Karpas-422 (cell line): Measurements from ENCODE around the gene PDE8B. TPM values are rescaled to one million over a fixed set of nuclear protein-coding genes. Genes with fewer than 3 reads are reported as not detected.
A peak's percentile ranks its signal among the peaks of the same experiment; 100 is the strongest.

Source experiments
- DNase-seq: peaks from one replicate; pipeline ENCODE4 v3.0.0-alpha.2; 2015
- H2AFZ ChIP-seq: fragments of 200-600 bp; sonication (generic); 2 replicates; pipeline ENCODE4 v1.6.1; 2014; ENCODE audit warnings: antibody characterized with exemption, low read length, mixed read lengths
- H3K27ac ChIP-seq: fragments of 200-600 bp; sonication (generic); 2 replicates; pipeline ENCODE4 v1.5.1; 2014; ENCODE audit warnings: mild to moderate bottlenecking, low read length, moderate library complexity
- H3K27me3 ChIP-seq: fragments of 200-600 bp; sonication (generic); 2 replicates; pipeline ENCODE4 v1.6.1; 2014; ENCODE audit warnings: low read length, mixed read lengths
- H3K36me3 ChIP-seq: fragments of 200-600 bp; sonication (generic); 2 replicates; pipeline ENCODE4 v1.6.1; 2014; ENCODE audit warnings: low read length, mixed read lengths; ENCODE audit not compliant: insufficient read depth
- H3K4me1 ChIP-seq: fragments of 200-600 bp; sonication (generic); 2 replicates; pipeline ENCODE4 v1.6.1; 2014; ENCODE audit warnings: mild to moderate bottlenecking, low read length, mixed read lengths
- H3K4me2 ChIP-seq: fragments of 200-600 bp; sonication (generic); 2 replicates; pipeline ENCODE4 v1.6.1; 2014; ENCODE audit warnings: low read length, low read depth, mild to moderate bottlenecking; ENCODE audit not compliant: poor library complexity, severe bottlenecking
- H3K4me3 ChIP-seq: fragments of 200-600 bp; sonication (generic); 2 replicates; pipeline ENCODE4 v1.5.1; 2014; ENCODE audit warnings: mild to moderate bottlenecking, antibody characterized with exemption, low read length, mixed read lengths
- H3K79me2 ChIP-seq: fragments of 200-600 bp; sonication (generic); 2 replicates; pipeline ENCODE4 v1.6.1; 2014; ENCODE audit warnings: mild to moderate bottlenecking, low read length, mixed read lengths
- H3K9ac ChIP-seq: fragments of 200-600 bp; sonication (generic); 2 replicates; pipeline ENCODE4 v1.6.0; 2014; ENCODE audit warnings: low read length
- H3K9me2 ChIP-seq: fragments of 200-600 bp; sonication (generic), shearing (Covaris generic); replicated peaks from 2 replicates; pipeline ENCODE4 v1.6.0; 2014; ENCODE audit warnings: mild to moderate bottlenecking, low read length, moderate library complexity; ENCODE audit not compliant: insufficient read depth
- H3K9me3 ChIP-seq: fragments of 300-700, 200-600 bp; sonication (generic); 2 replicates; pipeline ENCODE4 v1.6.1; 2014; ENCODE audit warnings: low read length, mixed read lengths
- H4K20me1 ChIP-seq: fragments of 200-600 bp; sonication (generic); 2 replicates; pipeline ENCODE4 v1.6.1; 2014; ENCODE audit warnings: mild to moderate bottlenecking, antibody characterized with exemption, low read length, low read depth; ENCODE audit not compliant: insufficient read depth
- total RNA-seq: library from RNA; depleted of rRNA; stranded (reverse); fragments of >200 nt; shearing (Covaris generic); gene quantifications from 2 replicates; pipeline ENCODE4 v1.2.3, GENCODE V29; 2014; ENCODE audit warnings: low replicate concordance

PDE8B gene
- total RNA-seq, 1 experiment from 2014 or later, result 0.15 TPM

DNA sequence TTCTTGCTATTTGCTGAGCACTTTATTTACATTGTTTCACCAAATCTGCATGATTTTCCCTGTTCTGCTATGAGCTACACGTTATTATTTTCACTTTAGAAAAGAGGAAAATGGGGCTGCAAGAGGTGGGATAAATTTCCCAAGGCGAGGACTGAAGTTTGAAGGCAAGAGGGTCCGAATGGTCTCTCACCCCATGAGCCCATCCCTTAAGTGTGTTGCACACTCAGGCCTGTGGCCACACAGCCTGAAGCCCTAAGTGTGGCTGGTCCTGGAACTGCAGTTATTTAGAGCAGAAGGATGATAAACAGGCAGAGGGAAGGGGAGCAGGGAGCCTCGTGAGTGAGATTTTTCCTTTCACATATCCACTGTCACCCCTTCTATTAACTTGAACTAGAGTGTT lies 7.8 kb downstream of the PDE8B start:
- Histone ChIP-seq H2AFZ (no peak overlapping the region), H3K27ac (no peak overlapping the region), H3K9me3 (no peaks in the 10 kb centered on the region), H4K20me1 (no peaks in the 10 kb centered on the region), H3K9me2 (no peaks in the 10 kb centered on the region), H3K79me2 (no peaks in the 10 kb centered on the region), H3K9ac (no peak overlapping the region), H3K27me3 (no peaks in the 10 kb centered on the region), H3K4me3 (no peak overlapping the region), H3K4me1 (peaks cover 3% of the 10 kb centered on the region), H3K36me3 (no peaks in the 10 kb centered on the region), H3K4me2 (no peak overlapping the region)
- peak; percentile 40 for DNase-seq

DNA sequence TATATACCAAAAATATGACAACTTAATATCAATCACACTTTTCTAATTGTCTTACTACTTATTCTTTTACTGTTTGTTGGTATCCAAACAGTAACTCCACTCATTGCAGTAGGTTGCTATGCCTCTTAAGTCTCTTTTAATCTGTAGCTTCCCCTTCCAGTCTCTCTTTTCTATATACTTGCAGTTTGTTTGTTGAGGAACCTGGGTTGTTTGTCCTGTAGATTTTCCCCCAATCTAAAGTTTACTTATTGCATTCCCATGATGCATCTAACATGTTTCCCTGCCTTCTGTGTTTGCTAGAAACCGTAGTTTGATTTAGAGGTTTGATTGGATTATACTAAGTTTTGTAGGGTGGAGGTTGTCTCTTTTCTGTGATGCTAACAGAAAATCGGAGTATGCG lies 10.6 kb downstream of the PDE8B start:
- H3K79me2 ChIP-seq, result no peaks in the 10 kb centered on the region
- no peak overlapping the region for H3K27ac ChIP-seq
- H3K9ac ChIP-seq, result no peak overlapping the region
- no peaks in the 10 kb centered on the region for H3K4me1 ChIP-seq
- H4K20me1 ChIP-seq, result no peaks in the 10 kb centered on the region
- H3K36me3 ChIP-seq, result no peaks in the 10 kb centered on the region
- no peaks in the 10 kb centered on the region for H3K9me2 ChIP-seq
- no peak for DNase-seq
- H3K9me3 ChIP-seq, result no peaks in the 10 kb centered on the region
- no peaks in the 10 kb centered on the region for H3K27me3 ChIP-seq
- H2AFZ ChIP-seq, result no peak overlapping the region
- H3K4me3 ChIP-seq, result no peak overlapping the region
- H3K4me2 ChIP-seq, result no peak overlapping the region

DNA sequence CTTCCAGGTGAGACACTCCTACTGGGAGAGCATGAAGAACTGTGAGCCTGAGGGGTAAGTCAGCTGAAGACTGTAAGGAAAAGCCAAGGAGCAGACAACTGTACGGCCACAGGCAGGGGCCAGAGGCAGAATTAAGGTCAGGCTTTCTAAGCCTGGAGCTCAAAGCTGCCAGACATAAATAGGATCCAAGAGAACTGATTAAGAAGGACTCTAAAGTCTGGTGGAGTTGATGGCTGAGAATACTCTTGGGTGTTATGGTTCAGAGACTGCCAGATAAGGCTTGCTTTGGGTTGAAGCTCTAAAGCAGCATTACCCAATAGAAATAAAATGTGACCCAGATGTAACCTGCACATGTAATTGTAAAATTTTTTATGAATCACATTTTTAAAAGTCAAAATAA lies 12.2 kb downstream of the PDE8B start:
- H3K9ac ChIP-seq, result no peak overlapping the region
- H3K79me2 ChIP-seq, result no peaks in the 10 kb centered on the region

DNA sequence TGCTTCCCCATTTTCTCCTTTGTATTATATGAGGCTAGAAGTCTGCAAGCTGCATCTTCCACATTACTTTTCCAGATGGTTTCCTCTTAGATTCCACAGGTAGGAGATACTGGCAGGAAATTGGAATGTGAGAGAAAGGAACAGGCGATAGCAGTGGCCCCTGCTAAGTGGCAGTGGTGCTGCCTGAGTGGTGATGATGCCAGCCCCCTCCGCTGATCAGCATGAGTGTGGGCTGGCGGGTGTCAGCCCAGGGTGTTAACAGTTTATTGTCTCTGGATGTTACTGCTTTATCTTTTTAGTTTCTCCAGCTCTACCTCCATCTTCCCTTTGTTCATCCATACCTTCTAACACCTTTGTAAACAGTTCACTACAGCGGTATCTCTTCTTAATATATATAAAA lies 13.2 kb downstream of the PDE8B start:
- Histone ChIP-seq H3K27ac (no peak overlapping the region), H3K9me2 (no peaks in the 10 kb centered on the region), H3K4me2 (no peak overlapping the region), H3K9ac (no peak overlapping the region), H3K9me3 (no peaks in the 10 kb centered on the region), H3K36me3 (no peaks in the 10 kb centered on the region), H2AFZ (no peak overlapping the region), H3K4me1 (no peaks in the 10 kb centered on the region), H3K27me3 (no peaks in the 10 kb centered on the region), H3K4me3 (no peak overlapping the region), H3K79me2 (no peaks in the 10 kb centered on the region), H4K20me1 (no peaks in the 10 kb centered on the region)
- no peak for DNase-seq

More for the DNA sequence above, 12.2 kb downstream of the PDE8B start:
- Histone ChIP-seq H3K9me2 (no peaks in the 10 kb centered on the region), H4K20me1 (no peaks in the 10 kb centered on the region), H3K36me3 (no peaks in the 10 kb centered on the region), H3K9me3 (no peaks in the 10 kb centered on the region), H3K4me1 (no peaks in the 10 kb centered on the region), H3K4me3 (no peak overlapping the region), H3K27me3 (no peaks in the 10 kb centered on the region), H3K4me2 (no peak overlapping the region), H2AFZ (no peak overlapping the region), H3K27ac (no peak overlapping the region)
- DNase-seq, result no peak

DNA sequence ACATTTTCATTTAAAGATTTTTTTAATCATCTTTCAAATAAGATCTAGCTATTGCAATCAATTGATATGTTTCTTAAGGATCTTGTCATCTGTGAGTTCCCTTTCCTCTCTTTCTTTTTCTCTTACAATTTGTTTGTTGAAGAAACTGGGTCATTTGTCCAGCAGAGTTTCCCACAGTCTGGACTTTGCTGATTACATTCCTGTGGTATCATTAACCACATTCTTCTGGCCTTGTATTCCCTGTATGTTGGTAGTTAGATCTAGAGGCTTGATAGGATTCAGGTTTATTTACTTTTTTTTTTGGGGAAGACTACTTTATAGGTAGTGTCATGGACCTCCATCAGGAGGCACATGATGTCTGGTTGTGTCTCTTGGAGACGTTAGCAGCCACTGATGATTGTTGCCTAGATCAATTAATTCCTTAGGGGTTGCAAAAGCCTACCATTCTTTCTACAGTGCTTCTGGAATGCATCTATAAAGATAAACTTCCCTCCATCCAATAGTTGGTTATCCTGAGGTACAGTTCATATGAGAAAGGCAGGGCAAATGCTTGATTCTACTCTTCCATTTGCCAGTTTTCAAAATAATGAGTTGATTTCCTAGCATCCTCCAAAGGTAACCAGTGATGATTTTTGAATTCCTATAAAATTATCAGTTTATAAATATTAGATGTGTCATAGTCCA lies 14.3 kb downstream of the PDE8B start:
- Histone ChIP-seq H3K4me3 (no peak overlapping the region), H3K27ac (no peak overlapping the region), H3K79me2 (no peaks in the 10 kb centered on the region), H3K4me1 (no peaks in the 10 kb centered on the region), H4K20me1 (no peaks in the 10 kb centered on the region), H3K4me2 (no peak overlapping the region), H3K27me3 (no peaks in the 10 kb centered on the region), H3K9me3 (no peaks in the 10 kb centered on the region), H3K9me2 (no peaks in the 10 kb centered on the region), H2AFZ (no peak overlapping the region), H3K9ac (no peak overlapping the region), H3K36me3 (no peaks in the 10 kb centered on the region)
- DNase-seq, result no peak

DNA sequence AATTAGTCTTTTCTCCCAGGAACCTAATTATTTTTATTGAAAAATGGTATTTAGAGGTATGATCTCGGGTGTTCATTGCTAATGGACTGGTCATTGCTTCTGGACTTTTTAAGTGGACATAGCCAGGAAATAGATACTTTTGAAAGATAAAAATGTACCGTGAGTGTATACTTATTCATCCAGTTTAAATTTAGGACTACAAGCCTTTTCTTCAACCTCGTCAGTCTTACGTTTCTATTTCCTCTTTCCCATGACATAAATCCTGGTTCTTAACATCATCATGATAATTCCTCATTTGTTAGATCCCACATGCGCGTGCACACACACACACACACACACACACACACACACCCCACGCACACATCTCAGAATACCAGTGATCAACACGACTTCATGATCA lies 15.1 kb downstream of the PDE8B start:
- Histone ChIP-seq H3K36me3 (no peaks in the 10 kb centered on the region), H3K9me3 (no peaks in the 10 kb centered on the region), H3K27me3 (no peaks in the 10 kb centered on the region), H4K20me1 (no peaks in the 10 kb centered on the region), H3K79me2 (no peaks in the 10 kb centered on the region), H3K4me3 (no peak overlapping the region), H3K4me1 (no peaks in the 10 kb centered on the region), H3K9ac (no peak overlapping the region), H3K27ac (no peak overlapping the region), H2AFZ (no peak overlapping the region), H3K4me2 (no peak overlapping the region), H3K9me2 (no peaks in the 10 kb centered on the region)
- DNase-seq, result no peak

DNA sequence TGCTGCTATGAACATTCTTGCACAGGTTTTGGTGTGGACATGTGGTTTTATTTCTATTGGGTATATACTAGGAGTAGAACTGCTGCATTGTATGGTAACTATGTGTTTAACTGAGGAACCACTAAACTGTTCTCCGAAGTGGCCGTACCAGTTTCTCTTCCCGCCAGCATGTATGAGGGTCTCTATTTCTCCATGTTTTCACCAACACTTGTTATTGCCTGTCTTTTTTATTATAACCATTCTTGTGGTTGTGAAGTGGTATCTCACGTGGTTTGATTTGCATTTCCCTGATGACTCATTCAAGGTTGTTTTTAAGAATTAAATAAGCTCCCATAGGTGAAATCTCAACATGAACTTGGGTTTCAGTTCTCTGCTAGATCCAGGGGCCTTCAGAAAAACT lies 19.4 kb downstream of the PDE8B start:
- H3K79me2 ChIP-seq, result no peaks in the 10 kb centered on the region
- H3K27me3 ChIP-seq, result no peaks in the 10 kb centered on the region
- H3K4me3 ChIP-seq, result no peak overlapping the region
- H3K9me2 ChIP-seq, result no peaks in the 10 kb centered on the region
- H3K36me3 ChIP-seq, result no peaks in the 10 kb centered on the region
- no peak overlapping the region for H3K9ac ChIP-seq
- no peaks in the 10 kb centered on the region for H3K9me3 ChIP-seq
- no peak overlapping the region for H2AFZ ChIP-seq
- no peak overlapping the region for H3K4me2 ChIP-seq
- no peaks in the 10 kb centered on the region for H4K20me1 ChIP-seq
- H3K4me1 ChIP-seq, result peaks cover 10% of the 10 kb centered on the region
- no peak overlapping the region for H3K27ac ChIP-seq
- DNase-seq, result no peak

DNA sequence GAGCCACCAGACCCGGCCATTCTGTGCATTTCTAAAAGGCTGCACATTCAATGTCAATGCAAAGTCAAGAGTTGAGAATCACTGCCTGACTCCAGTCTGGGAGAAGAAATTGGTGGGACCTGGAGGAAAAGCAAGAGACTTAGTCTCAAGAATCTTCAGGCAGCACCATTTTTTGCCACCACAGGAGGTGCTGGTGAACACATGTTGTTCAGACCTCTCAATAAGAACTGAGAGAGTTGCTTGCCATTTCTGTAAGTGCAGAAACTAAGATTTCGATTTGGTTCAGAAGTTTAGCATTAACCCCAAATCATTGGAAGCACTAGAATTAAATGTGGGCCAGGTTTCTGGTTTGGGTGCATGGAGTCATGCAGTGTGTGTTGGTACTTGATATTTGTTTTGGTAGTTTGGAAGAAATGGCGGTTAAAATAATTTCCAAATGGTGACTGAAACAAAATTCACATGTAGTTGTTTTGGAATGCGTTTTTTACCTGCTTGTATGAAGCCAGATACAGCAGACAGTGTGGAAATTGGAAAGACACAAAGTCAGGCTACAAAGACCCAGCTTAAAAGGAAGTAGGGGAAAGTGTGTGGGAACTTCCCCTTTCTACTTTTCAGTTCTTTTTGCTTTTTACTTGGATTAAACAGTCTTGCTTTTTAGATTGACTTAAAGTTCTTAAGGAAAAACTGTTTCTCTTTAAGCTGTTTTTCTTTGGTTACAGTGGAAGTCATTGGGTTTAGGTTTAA lies 20.4 kb downstream of the PDE8B start:
- H3K9me2 ChIP-seq, result no peaks in the 10 kb centered on the region
- H3K27ac ChIP-seq, result no peak overlapping the region
- H3K4me3 ChIP-seq, result no peak overlapping the region
- peak overlapping the region; percentile 39 for H3K4me2 ChIP-seq
- no peaks in the 10 kb centered on the region for H4K20me1 ChIP-seq
- H2AFZ ChIP-seq, result peak overlapping the region; percentile 66; the same call in 1 of the 2 replicates
- no peaks in the 10 kb centered on the region for H3K36me3 ChIP-seq
- H3K4me1 ChIP-seq, result peaks cover 10% of the 10 kb centered on the region
- no peaks in the 10 kb centered on the region for H3K79me2 ChIP-seq
- DNase-seq, result peak; percentile 64
- H3K9ac ChIP-seq, result no peak overlapping the region
- H3K27me3 ChIP-seq, result no peaks in the 10 kb centered on the region
- no peaks in the 10 kb centered on the region for H3K9me3 ChIP-seq
